ENCODE measurements around the gene GULP1. TPM values are rescaled to one million over a fixed set of nuclear protein-coding genes. Genes with fewer than 3 reads are reported as not detected.
A peak's percentile ranks its signal among the peaks of the same experiment; 100 is the strongest.
"Not testable (repeated sequence)": the region's sequence is repeated elsewhere in the genome, so short reads cannot be mapped to it uniquely, and the experiment has no call there.

The GULP1 gene
- polyA plus RNA-seq, 4 donors: 7.1 to 33.7 (median 18.9) TPM

DNA sequence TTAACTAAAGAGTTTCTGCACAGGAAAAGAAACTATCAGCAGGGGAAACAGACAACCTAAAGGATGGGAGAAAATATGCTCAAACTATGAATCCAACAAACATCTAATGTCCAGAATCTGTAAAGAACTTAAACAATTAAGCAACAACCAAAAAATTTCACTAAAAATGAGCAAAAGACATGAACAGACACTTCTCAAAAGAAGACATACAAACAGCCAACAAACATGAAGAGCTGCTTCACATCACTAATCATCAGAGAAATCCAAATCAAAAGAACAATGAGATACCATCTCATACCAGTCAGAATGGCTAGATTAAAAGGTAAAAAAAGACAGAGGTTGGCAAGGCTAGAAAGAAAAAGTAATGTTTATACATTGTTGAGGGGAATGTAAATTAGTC is 8.8 kb upstream of the GULP1 start:
- FAIRE-seq: no peak
- no peaks in the 10 kb centered on the region for H3K36me3 ChIP-seq (ENCODE audit: control insufficient read depth in 3 of 3, insufficient read depth in 2 of 3, low read depth in 1 of 3, low read length in 3 of 3)
- no peaks in the 10 kb centered on the region for H3K9me3 ChIP-seq (ENCODE audit: control insufficient read depth in 2 of 2, insufficient read depth in 1 of 2, low read depth in 1 of 2, low read length in 1 of 2)
- peaks cover 0 to 6% (median 0%) of the 10 kb centered on the region in 3 donors for H3K27me3 ChIP-seq (ENCODE audit: control insufficient read depth in 3 of 3, insufficient read depth in 3 of 3, low read length in 3 of 3)
- H3K27ac ChIP-seq (ENCODE audit: low read depth in 1 of 3, low read length in 2 of 3): no peak overlapping the region
- no peak overlapping the region for H3K4me3 ChIP-seq (ENCODE audit: low read depth in 1 of 3, low read length in 3 of 3)
- DNase-seq: no peak
- H3K4me1 ChIP-seq (ENCODE audit: control insufficient read depth in 3 of 3, insufficient read depth in 2 of 3, low read depth in 1 of 3, low read length in 2 of 3): peaks cover 0 to 2% (median 0%) of the 10 kb centered on the region in 3 donors

DNA sequence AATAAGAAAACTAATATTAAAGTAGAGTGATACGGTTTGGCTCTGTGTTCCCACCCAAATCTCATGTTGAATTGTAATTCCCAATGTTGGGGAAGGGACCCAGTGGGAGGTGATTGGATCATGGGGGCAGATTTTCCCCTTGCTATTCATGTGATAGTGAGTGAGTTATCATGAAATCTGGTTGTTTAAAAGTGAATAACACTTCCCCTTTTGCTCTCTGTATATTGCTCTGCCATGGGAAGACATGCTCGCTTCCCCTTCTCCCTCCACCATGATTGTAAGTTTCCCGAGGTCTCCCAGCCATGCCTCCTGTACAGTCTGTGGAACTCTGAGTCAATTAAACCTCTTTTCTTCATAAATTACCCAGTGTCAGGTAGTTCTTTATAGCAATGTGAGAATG is 7.4 kb upstream of the GULP1 start:
- not testable (repeated sequence) for H3K36me3 ChIP-seq (ENCODE audit: control insufficient read depth in 3 of 3, insufficient read depth in 2 of 3, low read depth in 1 of 3, low read length in 3 of 3); DNase-seq; H3K9me3 ChIP-seq (ENCODE audit: control insufficient read depth in 2 of 2, insufficient read depth in 1 of 2, low read depth in 1 of 2, low read length in 1 of 2); H3K4me1 ChIP-seq (ENCODE audit: control insufficient read depth in 3 of 3, insufficient read depth in 2 of 3, low read depth in 1 of 3, low read length in 2 of 3); H3K27me3 ChIP-seq (ENCODE audit: control insufficient read depth in 3 of 3, insufficient read depth in 3 of 3, low read length in 3 of 3); FAIRE-seq; H3K4me3 ChIP-seq (ENCODE audit: low read depth in 1 of 3, low read length in 3 of 3); H3K27ac ChIP-seq (ENCODE audit: low read depth in 1 of 3, low read length in 2 of 3)
- 73 to 93% (median 89%) methylated on average over 3 of the region's 3 CpGs for WGBS, 3 donors

DNA sequence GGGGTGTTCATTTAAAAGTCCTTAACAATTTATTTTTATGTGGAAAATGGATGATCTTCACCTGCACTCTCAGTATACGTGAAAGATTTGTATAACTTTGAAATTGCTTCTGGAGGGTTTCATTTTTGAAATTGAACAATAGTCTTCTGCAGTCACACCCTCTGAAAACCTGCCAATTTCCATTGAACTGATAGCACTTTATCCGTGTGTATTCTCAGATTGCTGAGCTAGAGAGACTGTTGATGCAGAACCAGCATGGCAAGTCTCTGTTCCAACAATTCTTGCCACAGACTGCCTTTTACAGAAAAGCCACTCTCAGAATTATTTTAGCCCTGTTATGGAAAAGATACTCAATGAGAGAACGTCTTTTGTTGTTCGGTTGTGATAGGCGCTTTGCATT is 6.6 kb upstream of the GULP1 start:
- FAIRE-seq: no peak
- Histone ChIP-seq H3K36me3 (ENCODE audit: control insufficient read depth in 3 of 3, insufficient read depth in 2 of 3, low read depth in 1 of 3, low read length in 3 of 3) (no peaks in the 10 kb centered on the region), H3K27me3 (ENCODE audit: control insufficient read depth in 3 of 3, insufficient read depth in 3 of 3, low read length in 3 of 3) (no peaks in the 10 kb centered on the region), H3K27ac (ENCODE audit: low read depth in 1 of 3, low read length in 2 of 3) (no peak overlapping the region), H3K9me3 (ENCODE audit: control insufficient read depth in 2 of 2, insufficient read depth in 1 of 2, low read depth in 1 of 2, low read length in 1 of 2) (no peaks in the 10 kb centered on the region), H3K4me3 (ENCODE audit: low read depth in 1 of 3, low read length in 3 of 3) (no peak overlapping the region), H3K4me1 (ENCODE audit: control insufficient read depth in 3 of 3, insufficient read depth in 2 of 3, low read depth in 1 of 3, low read length in 2 of 3) (peaks cover 0 to 2% (median 0%) of the 10 kb centered on the region in 3 donors)
- 28 to 63% (median 37%) methylated on average over 5 of the region's 5 CpGs for WGBS, 3 donors
- DNase-seq: peak in 1 of 2 donors; percentile 51

DNA sequence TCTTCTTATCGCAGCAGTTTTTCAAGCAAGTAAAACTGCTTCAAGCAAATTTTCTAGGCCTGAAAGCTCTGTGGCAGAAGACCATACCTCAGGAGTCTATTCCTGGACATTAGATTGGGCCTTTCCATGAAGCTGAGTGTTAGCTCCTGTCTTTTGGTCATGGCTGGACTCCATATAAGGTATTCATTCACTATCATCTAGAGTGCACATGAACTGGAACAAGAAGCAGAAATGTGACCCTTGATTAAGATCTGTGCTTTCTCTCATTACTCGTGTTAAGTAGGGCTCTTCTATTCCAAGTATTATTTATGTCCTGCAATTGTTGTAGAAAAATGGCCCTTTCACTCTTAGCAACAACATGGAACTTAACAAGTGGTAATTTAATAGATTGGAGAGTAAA is 5.9 kb upstream of the GULP1 start:
- H3K27ac ChIP-seq (ENCODE audit: low read depth in 1 of 3, low read length in 2 of 3): no peak overlapping the region
- DNase-seq: no peak

DNA sequence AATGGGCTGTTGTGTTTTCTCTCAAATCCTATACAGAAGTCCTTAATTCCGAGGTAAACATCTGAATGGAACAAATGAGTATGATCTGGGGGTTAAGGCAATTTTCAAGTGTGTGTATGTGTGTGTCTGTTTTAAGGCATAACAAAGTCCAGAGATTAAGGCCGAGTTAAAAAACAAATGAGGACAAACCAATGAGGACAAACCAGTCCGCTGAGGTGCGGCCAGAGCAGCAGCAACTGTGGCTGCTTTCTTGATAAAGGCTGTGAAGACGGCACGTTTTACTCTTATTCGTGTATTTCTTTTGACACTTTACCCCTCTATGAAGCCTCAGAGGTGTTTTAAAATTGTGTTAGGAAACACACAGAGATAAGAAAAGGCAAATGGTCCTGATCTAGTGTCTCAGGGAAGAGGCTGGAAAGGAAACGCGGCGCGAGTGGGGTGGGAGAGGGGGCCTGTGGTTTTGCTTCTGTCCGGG is 495 bp upstream of the GULP1 start:
- peak overlapping the region; percentile 91 to 97 (median 95) for H3K27ac ChIP-seq (ENCODE audit: low read depth in 1 of 3, low read length in 2 of 3)
- WGBS, 3 donors: 4 to 5% (median 5%) methylated on average over 12 of the region's 12 CpGs
- H3K4me1 ChIP-seq (ENCODE audit: control insufficient read depth in 3 of 3, insufficient read depth in 2 of 3, low read depth in 1 of 3, low read length in 2 of 3): peaks cover 0 to 2% (median 0%) of the 10 kb centered on the region in 3 donors
- DNase-seq: peak in 1 of 2 donors; percentile 53
- peak overlapping the region; percentile 55 to 96 (median 88) for H3K4me3 ChIP-seq (ENCODE audit: low read depth in 1 of 3, low read length in 3 of 3)
- H3K9me3 ChIP-seq (ENCODE audit: control insufficient read depth in 2 of 2, insufficient read depth in 1 of 2, low read depth in 1 of 2, low read length in 1 of 2): no peaks in the 10 kb centered on the region
- no peaks in the 10 kb centered on the region for H3K27me3 ChIP-seq (ENCODE audit: control insufficient read depth in 3 of 3, insufficient read depth in 3 of 3, low read length in 3 of 3)
- no peak for FAIRE-seq
- H3K36me3 ChIP-seq (ENCODE audit: control insufficient read depth in 3 of 3, insufficient read depth in 2 of 3, low read depth in 1 of 3, low read length in 3 of 3): no peaks in the 10 kb centered on the region

More for the DNA sequence above, 5.9 kb upstream of the GULP1 start:
- FAIRE-seq: no peak
- Histone ChIP-seq H3K36me3 (ENCODE audit: control insufficient read depth in 3 of 3, insufficient read depth in 2 of 3, low read depth in 1 of 3, low read length in 3 of 3) (no peaks in the 10 kb centered on the region), H3K4me3 (ENCODE audit: low read depth in 1 of 3, low read length in 3 of 3) (no peak overlapping the region), H3K27me3 (ENCODE audit: control insufficient read depth in 3 of 3, insufficient read depth in 3 of 3, low read length in 3 of 3) (no peaks in the 10 kb centered on the region), H3K4me1 (ENCODE audit: control insufficient read depth in 3 of 3, insufficient read depth in 2 of 3, low read depth in 1 of 3, low read length in 2 of 3) (peaks cover 0 to 2% (median 0%) of the 10 kb centered on the region in 3 donors), H3K9me3 (ENCODE audit: control insufficient read depth in 2 of 2, insufficient read depth in 1 of 2, low read depth in 1 of 2, low read length in 1 of 2) (no peaks in the 10 kb centered on the region)
- WGBS, 3 donors: 63 to 72% (median 65%) methylated on average over 2 of the region's 2 CpGs

DNA sequence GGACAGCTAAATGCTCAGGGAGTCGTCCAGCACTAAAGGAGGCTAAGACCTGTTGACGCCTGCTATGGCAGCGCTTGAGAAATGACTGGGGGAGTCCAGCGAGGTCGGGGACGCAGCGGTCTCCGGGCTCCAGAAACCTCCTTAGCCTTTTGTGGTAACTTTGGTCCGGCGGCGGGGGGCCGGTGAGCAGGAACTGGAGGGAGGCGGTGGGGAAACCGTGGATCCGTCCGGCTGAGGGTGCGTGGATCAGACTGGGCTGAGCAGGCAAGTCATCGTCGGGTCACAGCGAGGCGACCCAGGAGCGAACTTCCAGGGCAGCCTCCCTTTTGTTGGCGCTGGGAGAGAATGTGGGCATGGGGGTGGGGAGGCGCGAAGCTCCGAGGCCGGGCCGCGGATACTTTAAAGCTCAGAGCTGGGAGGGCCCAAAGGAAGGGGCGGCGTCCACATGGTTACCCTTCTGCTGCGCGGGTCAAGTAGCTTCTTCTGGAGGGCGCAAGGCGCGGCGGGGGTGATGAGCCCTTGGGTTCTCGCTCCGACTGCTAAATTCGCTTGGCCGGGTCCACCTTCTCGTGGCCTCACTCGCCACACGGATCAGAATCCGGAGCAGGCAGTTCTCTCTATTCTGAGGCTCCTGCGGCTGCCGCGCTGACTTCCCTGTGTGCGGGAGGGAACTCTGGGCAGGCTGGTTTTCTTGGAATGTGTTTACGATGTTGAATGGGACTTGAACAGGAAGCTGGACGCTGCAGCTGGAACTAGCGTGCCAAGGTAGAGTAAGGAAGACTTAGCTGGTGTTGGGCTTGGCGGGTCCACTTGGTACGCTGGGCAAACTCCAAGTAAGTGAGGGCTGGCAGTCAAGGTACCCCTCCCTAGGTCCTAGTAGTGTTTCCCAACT is 920 bp downstream of the GULP1 start:
- peak overlapping the region; percentile 55 to 96 (median 88) for H3K4me3 ChIP-seq (ENCODE audit: low read depth in 1 of 3, low read length in 3 of 3)
- FAIRE-seq (no peak), DNase-seq (peak; percentile 90 to 94)
- H3K9me3 ChIP-seq (ENCODE audit: control insufficient read depth in 2 of 2, insufficient read depth in 1 of 2, low read depth in 1 of 2, low read length in 1 of 2): no peaks in the 10 kb centered on the region
- H3K36me3 ChIP-seq (ENCODE audit: control insufficient read depth in 3 of 3, insufficient read depth in 2 of 3, low read depth in 1 of 3, low read length in 3 of 3): no peaks in the 10 kb centered on the region
- WGBS, 3 donors: 1 to 2% (median 2%) methylated on average over 52 to 54 of the region's 54 CpGs
- H3K27me3 ChIP-seq (ENCODE audit: control insufficient read depth in 3 of 3, insufficient read depth in 3 of 3, low read length in 3 of 3): no peaks in the 10 kb centered on the region
- H3K4me1 ChIP-seq (ENCODE audit: control insufficient read depth in 3 of 3, insufficient read depth in 2 of 3, low read depth in 1 of 3, low read length in 2 of 3): peaks cover 0 to 2% (median 0%) of the 10 kb centered on the region in 3 donors
- H3K27ac ChIP-seq (ENCODE audit: low read depth in 1 of 3, low read length in 2 of 3): peak overlapping the region; percentile 91 to 97 (median 95)

DNA sequence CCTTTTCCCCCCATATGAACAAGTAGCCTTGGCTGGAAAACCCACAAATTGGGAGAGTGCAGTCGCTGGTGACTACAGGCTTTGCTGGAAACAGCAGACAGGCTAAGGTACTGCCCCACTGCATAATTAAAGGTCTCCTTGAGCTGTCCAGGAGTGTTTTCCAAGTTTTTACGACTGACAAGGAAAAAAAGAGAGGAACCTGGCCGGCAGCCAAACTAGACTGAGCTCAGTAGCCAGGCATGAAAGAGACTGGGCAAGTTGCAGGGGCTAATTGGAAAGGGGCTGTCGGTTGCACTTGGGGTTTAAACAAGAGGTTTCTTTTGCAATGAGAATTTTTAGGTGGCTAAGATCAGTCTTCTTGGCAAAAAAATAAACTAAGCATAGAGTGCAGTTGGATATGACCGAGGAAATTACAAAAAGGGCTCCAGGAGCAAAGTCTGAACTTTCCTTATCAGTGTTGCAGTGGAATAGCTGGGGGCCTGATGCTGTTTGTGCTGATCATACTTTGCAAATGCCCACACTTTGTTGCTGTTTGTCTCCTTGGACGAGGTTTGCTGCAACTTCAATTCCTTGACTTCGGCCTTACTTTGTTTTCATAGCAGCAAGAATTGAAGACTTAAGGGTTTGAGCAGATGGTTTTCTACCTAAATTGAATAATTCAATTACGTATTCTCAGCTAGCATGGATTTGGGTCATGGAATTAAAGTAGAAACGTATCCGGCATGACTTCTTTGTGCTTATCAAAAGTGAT is 2.1 kb downstream of the GULP1 start:
- peak overlapping the region; percentile 90 to 97 (median 95) for H3K27ac ChIP-seq (ENCODE audit: low read depth in 1 of 3, low read length in 2 of 3)
- FAIRE-seq (no peak), DNase-seq (peak; percentile 76 to 83)
- peaks cover 0 to 2% (median 0%) of the 10 kb centered on the region in 3 donors for H3K4me1 ChIP-seq (ENCODE audit: control insufficient read depth in 3 of 3, insufficient read depth in 2 of 3, low read depth in 1 of 3, low read length in 2 of 3)
- no peaks in the 10 kb centered on the region for H3K36me3 ChIP-seq (ENCODE audit: control insufficient read depth in 3 of 3, insufficient read depth in 2 of 3, low read depth in 1 of 3, low read length in 3 of 3)
- no peaks in the 10 kb centered on the region for H3K27me3 ChIP-seq (ENCODE audit: control insufficient read depth in 3 of 3, insufficient read depth in 3 of 3, low read length in 3 of 3)
- WGBS, 3 donors: 7 to 25% (median 19%) methylated on average over 10 of the region's 10 CpGs
- H3K9me3 ChIP-seq (ENCODE audit: control insufficient read depth in 2 of 2, insufficient read depth in 1 of 2, low read depth in 1 of 2, low read length in 1 of 2): peaks cover 0 to 2% of the 10 kb centered on the region in 2 donors
- H3K4me3 ChIP-seq (ENCODE audit: low read depth in 1 of 3, low read length in 3 of 3): peak overlapping the region in 2 of 3 donors; percentile 88 to 96

DNA sequence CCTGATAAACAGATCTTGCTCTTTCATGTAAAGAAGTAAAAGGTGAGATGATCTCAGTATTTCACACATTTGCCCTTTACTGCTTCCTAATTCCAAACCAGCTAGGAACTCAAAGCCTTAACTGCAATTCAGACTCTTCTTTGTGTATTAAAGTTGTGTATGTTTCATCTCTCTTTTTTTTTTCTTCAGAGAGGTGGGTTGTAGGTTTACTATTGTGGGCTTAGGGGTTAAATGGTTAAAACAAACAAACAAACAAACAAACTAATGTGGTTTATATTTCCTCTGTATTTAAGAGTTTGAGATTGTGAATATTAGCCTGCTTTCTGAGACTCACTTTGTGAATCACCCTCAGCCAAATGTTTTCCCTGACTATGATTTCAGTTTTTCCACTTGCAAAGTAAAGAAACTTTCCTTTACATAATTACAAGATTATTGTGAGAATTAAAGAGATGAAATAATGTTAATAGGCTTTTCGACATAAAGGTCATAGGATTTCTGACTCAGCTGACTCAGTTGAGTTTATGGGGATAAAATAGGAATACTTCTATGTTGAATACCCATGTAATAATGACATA is 2.8 kb downstream of the GULP1 start:
- WGBS, 3 donors: 25 to 48% (median 45%) methylated on average over 1 of the region's 1 CpG
- H3K4me3 ChIP-seq (ENCODE audit: low read depth in 1 of 3, low read length in 3 of 3): peak overlapping the region in 2 of 3 donors; percentile 88 to 96

More for the DNA sequence above, 2.8 kb downstream of the GULP1 start:
- FAIRE-seq: peak; percentile 62
- Histone ChIP-seq H3K36me3 (ENCODE audit: control insufficient read depth in 3 of 3, insufficient read depth in 2 of 3, low read depth in 1 of 3, low read length in 3 of 3) (no peaks in the 10 kb centered on the region), H3K27ac (ENCODE audit: low read depth in 1 of 3, low read length in 2 of 3) (peak overlapping the region; percentile 90 to 97 (median 95)), H3K4me1 (ENCODE audit: control insufficient read depth in 3 of 3, insufficient read depth in 2 of 3, low read depth in 1 of 3, low read length in 2 of 3) (peaks cover 0 to 2% (median 0%) of the 10 kb centered on the region in 3 donors), H3K9me3 (ENCODE audit: control insufficient read depth in 2 of 2, insufficient read depth in 1 of 2, low read depth in 1 of 2, low read length in 1 of 2) (peaks cover 0 to 5% of the 10 kb centered on the region in 2 donors), H3K27me3 (ENCODE audit: control insufficient read depth in 3 of 3, insufficient read depth in 3 of 3, low read length in 3 of 3) (no peaks in the 10 kb centered on the region)
- no peak for DNase-seq

Measured in small intestine (tissue), 7 donors.